Measurements from ENCODE around the gene GPHA2. TPM values are rescaled to one million over a fixed set of nuclear protein-coding genes. Genes with fewer than 3 reads are reported as not detected.

GPHA2 gene
- total and polyA plus RNA-seq, 2 of the 13 experiments (the other 11 are each of a cell fraction or from before 2014, with no cell fraction given), result 13.0 to 19.1 TPM

- TF ChIP-seq HINFP (CRISPR knock-in tag; IDR thresholded peaks at IDR 0.05; ENCODE audit: low read depth) (0 out of 2 replicates have a peak, but pooled peaks have one; percentile 17), RXRA (CRISPR knock-in tag; IDR thresholded peaks at IDR 0.05) (no peak), EZH2 (conservative IDR thresholded peaks at IDR 0.05; ENCODE audit: low read depth, low read length) (no peak), ZNF331 (CRISPR knock-in tag; IDR thresholded peaks at IDR 0.05) (no peak), ZNF766 (CRISPR knock-in tag; IDR thresholded peaks at IDR 0.05; ENCODE audit: borderline replicate concordance) (no peak), PRMT3 (CRISPR knock-in tag; IDR thresholded peaks at IDR 0.05; ENCODE audit: borderline replicate concordance, low read depth) (no peak), ZNF224 (CRISPR knock-in tag; IDR thresholded peaks at IDR 0.05) (0 out of 2 replicates have a peak, but pooled peaks have one; percentile 6), ZNF547 (CRISPR knock-in tag; IDR thresholded peaks at IDR 0.05) (no peak), ZNF614 (CRISPR knock-in tag; IDR thresholded peaks at IDR 0.05; ENCODE audit: borderline replicate concordance) (no peak), IKZF5 (CRISPR knock-in tag; IDR thresholded peaks at IDR 0.05) (no peak), TEAD2 (CRISPR knock-in tag; IDR thresholded peaks at IDR 0.05) (0 out of 2 replicates have a peak, but pooled peaks have one; percentile 36), TBX3 (IDR thresholded peaks at IDR 0.05; ENCODE audit: borderline replicate concordance) (no peak), RBM22 (optimal IDR thresholded peaks at IDR 0.05; ENCODE audit: low read length) (no peak), KLF13 (CRISPR knock-in tag; IDR thresholded peaks at IDR 0.05) (no peak), NFYB (CRISPR knock-in tag; IDR thresholded peaks at IDR 0.05) (no peak), DZIP1 (CRISPR knock-in tag; IDR thresholded peaks at IDR 0.05) (no peak)
- TF ChIP-seq, protein P1, sequence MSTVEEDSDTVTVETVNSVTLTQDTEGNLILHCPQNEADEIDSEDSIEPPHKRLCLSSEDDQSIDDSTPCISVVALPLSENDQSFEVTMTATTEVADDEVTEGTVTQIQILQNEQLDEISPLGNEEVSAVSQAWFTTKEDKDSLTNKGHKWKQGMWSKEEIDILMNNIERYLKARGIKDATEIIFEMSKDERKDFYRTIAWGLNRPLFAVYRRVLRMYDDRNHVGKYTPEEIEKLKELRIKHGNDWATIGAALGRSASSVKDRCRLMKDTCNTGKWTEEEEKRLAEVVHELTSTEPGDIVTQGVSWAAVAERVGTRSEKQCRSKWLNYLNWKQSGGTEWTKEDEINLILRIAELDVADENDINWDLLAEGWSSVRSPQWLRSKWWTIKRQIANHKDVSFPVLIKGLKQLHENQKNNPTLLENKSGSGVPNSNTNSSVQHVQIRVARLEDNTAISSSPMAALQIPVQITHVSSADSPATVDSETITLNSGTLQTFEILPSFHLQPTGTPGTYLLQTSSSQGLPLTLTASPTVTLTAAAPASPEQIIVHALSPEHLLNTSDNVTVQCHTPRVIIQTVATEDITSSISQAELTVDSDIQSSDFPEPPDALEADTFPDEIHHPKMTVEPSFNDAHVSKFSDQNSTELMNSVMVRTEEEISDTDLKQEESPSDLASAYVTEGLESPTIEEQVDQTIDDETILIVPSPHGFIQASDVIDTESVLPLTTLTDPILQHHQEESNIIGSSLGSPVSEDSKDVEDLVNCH (CRISPR knock-in tag; IDR thresholded peaks at IDR 0.05), result no peak
- TF ChIP-seq, protein P2, sequence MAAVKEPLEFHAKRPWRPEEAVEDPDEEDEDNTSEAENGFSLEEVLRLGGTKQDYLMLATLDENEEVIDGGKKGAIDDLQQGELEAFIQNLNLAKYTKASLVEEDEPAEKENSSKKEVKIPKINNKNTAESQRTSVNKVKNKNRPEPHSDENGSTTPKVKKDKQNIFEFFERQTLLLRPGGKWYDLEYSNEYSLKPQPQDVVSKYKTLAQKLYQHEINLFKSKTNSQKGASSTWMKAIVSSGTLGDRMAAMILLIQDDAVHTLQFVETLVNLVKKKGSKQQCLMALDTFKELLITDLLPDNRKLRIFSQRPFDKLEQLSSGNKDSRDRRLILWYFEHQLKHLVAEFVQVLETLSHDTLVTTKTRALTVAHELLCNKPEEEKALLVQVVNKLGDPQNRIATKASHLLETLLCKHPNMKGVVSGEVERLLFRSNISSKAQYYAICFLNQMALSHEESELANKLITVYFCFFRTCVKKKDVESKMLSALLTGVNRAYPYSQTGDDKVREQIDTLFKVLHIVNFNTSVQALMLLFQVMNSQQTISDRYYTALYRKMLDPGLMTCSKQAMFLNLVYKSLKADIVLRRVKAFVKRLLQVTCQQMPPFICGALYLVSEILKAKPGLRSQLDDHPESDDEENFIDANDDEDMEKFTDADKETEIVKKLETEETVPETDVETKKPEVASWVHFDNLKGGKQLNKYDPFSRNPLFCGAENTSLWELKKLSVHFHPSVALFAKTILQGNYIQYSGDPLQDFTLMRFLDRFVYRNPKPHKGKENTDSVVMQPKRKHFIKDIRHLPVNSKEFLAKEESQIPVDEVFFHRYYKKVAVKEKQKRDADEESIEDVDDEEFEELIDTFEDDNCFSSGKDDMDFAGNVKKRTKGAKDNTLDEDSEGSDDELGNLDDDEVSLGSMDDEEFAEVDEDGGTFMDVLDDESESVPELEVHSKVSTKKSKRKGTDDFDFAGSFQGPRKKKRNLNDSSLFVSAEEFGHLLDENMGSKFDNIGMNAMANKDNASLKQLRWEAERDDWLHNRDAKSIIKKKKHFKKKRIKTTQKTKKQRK (IDR thresholded peaks at IDR 0.05; ENCODE audit: low read length), result no peak
Observed at GRCh38 chr11:64892838-64893193, 42.9 kb downstream of the GPHA2 start (continued).

Data from HepG2 (cell line).